Endodermal cell (in vitro differentiated cells): ENCODE data around the gene IL31RA. TPM values are rescaled to one million over a fixed set of nuclear protein-coding genes. Genes with fewer than 3 reads are reported as not detected.

Experiments
- DNase-seq: peaks from one replicate; pipeline ENCODE4 v3.0.0-alpha.2; 2017
- H3K27ac ChIP-seq: 2 replicates; pipeline ENCODE4 v1.5.1; 2013; ENCODE audit warnings: mild to moderate bottlenecking, low read depth, low read length, moderate library complexity
- H3K27me3 ChIP-seq: 2 replicates; pipeline ENCODE4 v1.6.1; 2013; ENCODE audit warnings: mild to moderate bottlenecking, low read length, moderate library complexity; ENCODE audit not compliant: insufficient read depth, control insufficient read depth, poor library complexity, severe bottlenecking
- H3K36me3 ChIP-seq: 2 replicates; pipeline ENCODE4 v1.7.0; 2013; ENCODE audit warnings: mild to moderate bottlenecking, low read length, moderate library complexity; ENCODE audit not compliant: control insufficient read depth, insufficient read depth
- H3K4me1 ChIP-seq: one replicate; pipeline ENCODE4 v1.7.0; 2013; ENCODE audit warnings: low read length; ENCODE audit not compliant: control insufficient read depth, insufficient read depth
- H3K4me3 ChIP-seq: 2 replicates; pipeline ENCODE4 v1.5.1; 2013; ENCODE audit warnings: mild to moderate bottlenecking, low read length, moderate library complexity
- H3K9ac ChIP-seq: 2 replicates; pipeline ENCODE4 v1.6.1; 2013; ENCODE audit warnings: mild to moderate bottlenecking, low read length, moderate library complexity; ENCODE audit not compliant: poor library complexity, severe bottlenecking; ENCODE audit errors: extremely low read depth
- H3K9me3 ChIP-seq: 2 replicates; pipeline ENCODE4 v1.6.1; 2013; ENCODE audit warnings: mild to moderate bottlenecking, low read length, moderate library complexity; ENCODE audit not compliant: control insufficient read depth
- H3K27ac Mint-ChIP-seq: 2 replicates; pipeline ENCODE4 v1.8.0; 2020; ENCODE audit warnings: mixed read lengths
- H3K27me3 Mint-ChIP-seq: 2 replicates; pipeline ENCODE4 v1.8.0; 2021; ENCODE audit warnings: mild to moderate bottlenecking, mixed read lengths; ENCODE audit not compliant: insufficient read depth
- H3K36me3 Mint-ChIP-seq: 2 replicates; pipeline ENCODE4 v1.8.0; 2020; ENCODE audit warnings: low read depth, mixed read lengths
- H3K4me1 Mint-ChIP-seq: 2 replicates; pipeline ENCODE4 v1.8.0; 2020; ENCODE audit warnings: mixed read lengths
- H3K4me3 Mint-ChIP-seq: 2 replicates; pipeline ENCODE4 v1.8.0; 2020; ENCODE audit warnings: mild to moderate bottlenecking, moderate library complexity, mixed read lengths
- H3K9me3 Mint-ChIP-seq: 2 replicates; pipeline ENCODE4 v1.8.0; 2020; ENCODE audit warnings: mild to moderate bottlenecking, mixed read lengths
- WGBS, 2 experiments: methylation state at CpG; one replicate each; pipeline versions ENCODE4 v1.1.5 to v1.1.7; 2013; ENCODE audit warnings: missing lambda C conversion rate in 2 of 2, mixed read lengths in 1 of 2; ENCODE audit not compliant: insufficient coverage in 1 of 2, insufficient read length in 1 of 2; 5-methylcytosine and 5-hydroxymethylcytosine counted together
- total RNA-seq, 2 donors: library from RNA; stranded (reverse); fragmentation: NEBNext Ultra II Directional in 1 of 2; extraction: Animal tissue kit (Norgen Biotek cat#: 25700) in 1 of 2; gene quantifications; 2 replicates in 1 of 2; 3 replicates in 1 of 2; pipeline ENCODE4 v1.2.1, GENCODE V29; 2021
- TF ChIP-seq, protein P1 (sequence below): fragments of 200-600 bp; sonication (generic); conservative IDR thresholded peaks from 2 replicates; pipeline ENCODE4 v1.5.0; 2021; ENCODE audit warnings: antibody characterized with exemption, mild to moderate bottlenecking

IL31RA gene
- total RNA-seq, 2 donors from 2014 or later = not detected

DNA sequence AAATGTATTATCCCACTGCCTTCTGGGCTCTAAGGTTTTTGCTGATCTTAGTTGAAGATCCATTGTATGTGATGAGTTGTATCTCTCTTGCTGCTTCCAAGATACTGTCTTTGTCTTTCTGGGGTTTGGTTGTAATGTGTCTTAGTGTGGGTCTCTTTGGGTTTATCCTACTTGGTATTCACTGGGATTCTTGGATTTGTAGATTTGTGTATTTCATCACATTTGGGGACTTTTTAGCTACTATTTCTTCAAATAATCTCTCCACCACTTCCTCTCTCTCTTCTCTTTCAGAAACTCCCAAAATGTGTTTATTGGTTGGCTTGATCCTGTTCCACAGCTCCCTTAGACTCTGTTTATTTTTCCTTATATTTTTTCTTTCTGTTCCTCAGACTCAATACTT is 26.5 kb downstream of the IL31RA start:
- TF ChIP-seq, protein P1, sequence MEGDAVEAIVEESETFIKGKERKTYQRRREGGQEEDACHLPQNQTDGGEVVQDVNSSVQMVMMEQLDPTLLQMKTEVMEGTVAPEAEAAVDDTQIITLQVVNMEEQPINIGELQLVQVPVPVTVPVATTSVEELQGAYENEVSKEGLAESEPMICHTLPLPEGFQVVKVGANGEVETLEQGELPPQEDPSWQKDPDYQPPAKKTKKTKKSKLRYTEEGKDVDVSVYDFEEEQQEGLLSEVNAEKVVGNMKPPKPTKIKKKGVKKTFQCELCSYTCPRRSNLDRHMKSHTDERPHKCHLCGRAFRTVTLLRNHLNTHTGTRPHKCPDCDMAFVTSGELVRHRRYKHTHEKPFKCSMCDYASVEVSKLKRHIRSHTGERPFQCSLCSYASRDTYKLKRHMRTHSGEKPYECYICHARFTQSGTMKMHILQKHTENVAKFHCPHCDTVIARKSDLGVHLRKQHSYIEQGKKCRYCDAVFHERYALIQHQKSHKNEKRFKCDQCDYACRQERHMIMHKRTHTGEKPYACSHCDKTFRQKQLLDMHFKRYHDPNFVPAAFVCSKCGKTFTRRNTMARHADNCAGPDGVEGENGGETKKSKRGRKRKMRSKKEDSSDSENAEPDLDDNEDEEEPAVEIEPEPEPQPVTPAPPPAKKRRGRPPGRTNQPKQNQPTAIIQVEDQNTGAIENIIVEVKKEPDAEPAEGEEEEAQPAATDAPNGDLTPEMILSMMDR = no peak
- H3K4me3 Mint-ChIP-seq = no peak overlapping the region
- Histone ChIP-seq H3K4me3 (no peak overlapping the region), H3K4me1 (no peaks in the 10 kb centered on the region), H3K9ac (no peak overlapping the region), H3K27ac (no peak overlapping the region), H3K27me3 (no peaks in the 10 kb centered on the region), H3K9me3 (no peaks in the 10 kb centered on the region), H3K36me3 (no peaks in the 10 kb centered on the region)
- DNase-seq = no peak
- no peaks in the 10 kb centered on the region for H3K9me3 Mint-ChIP-seq
- H3K27me3 Mint-ChIP-seq = no peaks in the 10 kb centered on the region
- H3K4me1 Mint-ChIP-seq = no peaks in the 10 kb centered on the region
- no peak overlapping the region for H3K27ac Mint-ChIP-seq
- H3K36me3 Mint-ChIP-seq = no peaks in the 10 kb centered on the region

DNA sequence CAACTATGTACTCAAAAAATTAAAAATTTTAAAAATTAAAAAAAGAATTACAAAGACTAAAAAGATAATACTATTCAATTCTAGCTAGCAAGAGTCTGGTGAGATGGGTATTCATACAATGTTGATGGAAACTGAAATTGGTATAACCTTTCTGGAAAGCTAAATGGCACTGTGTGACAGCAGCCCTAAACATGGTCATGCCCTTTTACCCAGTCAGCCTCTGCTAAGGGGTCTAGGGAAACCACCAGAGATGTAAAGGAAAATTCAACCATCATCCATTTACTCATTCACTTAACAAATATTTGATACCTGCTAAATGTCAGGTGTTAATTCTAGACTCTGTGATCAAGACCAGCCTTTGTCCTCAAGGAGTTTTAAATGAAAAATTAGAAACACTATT is 29.3 kb downstream of the IL31RA start:
- no peaks in the 10 kb centered on the region for H3K4me1 ChIP-seq
- Mint-ChIP-seq H3K27me3 (no peaks in the 10 kb centered on the region), H3K9me3 (no peaks in the 10 kb centered on the region), H3K36me3 (no peaks in the 10 kb centered on the region), H3K4me1 (no peaks in the 10 kb centered on the region), H3K27ac (no peak overlapping the region), H3K4me3 (no peak overlapping the region)
- H3K9ac ChIP-seq = no peak overlapping the region
- no peaks in the 10 kb centered on the region for H3K27me3 ChIP-seq
- no peaks in the 10 kb centered on the region for H3K9me3 ChIP-seq
- no peak for DNase-seq
- H3K27ac ChIP-seq = no peak overlapping the region
- TF ChIP-seq, protein P1 = no peak
- no peaks in the 10 kb centered on the region for H3K36me3 ChIP-seq
- H3K4me3 ChIP-seq = no peak overlapping the region

DNA sequence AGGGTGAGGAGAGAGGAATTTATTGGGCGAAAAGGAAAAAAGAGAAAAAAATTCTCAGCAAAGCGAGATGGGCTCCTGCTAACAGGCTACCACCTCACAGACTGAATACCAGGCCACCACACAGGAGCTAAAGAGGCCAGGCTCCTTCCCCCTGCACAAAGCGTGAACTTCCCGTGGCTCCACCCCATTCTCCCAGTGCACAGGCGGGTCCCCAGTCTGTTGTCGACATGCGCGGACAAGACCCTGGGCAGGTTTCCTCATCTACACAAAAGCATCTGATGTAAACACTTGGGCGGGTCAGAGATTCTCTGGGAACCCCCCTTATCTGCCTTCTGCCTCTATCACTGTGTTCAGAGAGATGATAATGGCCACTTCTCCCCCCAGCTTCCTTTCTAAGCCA is 34.2 kb downstream of the IL31RA start:
- Histone ChIP-seq H3K9ac (no peak overlapping the region), H3K27me3 (no peaks in the 10 kb centered on the region), H3K27ac (no peak overlapping the region), H3K4me1 (no peaks in the 10 kb centered on the region), H3K9me3 (no peaks in the 10 kb centered on the region), H3K4me3 (no peak overlapping the region), H3K36me3 (no peaks in the 10 kb centered on the region)
- H3K4me3 Mint-ChIP-seq = no peak overlapping the region
- H3K27me3 Mint-ChIP-seq = no peaks in the 10 kb centered on the region
- no peak for DNase-seq
- no peak overlapping the region for H3K27ac Mint-ChIP-seq
- H3K4me1 Mint-ChIP-seq = no peaks in the 10 kb centered on the region
- H3K9me3 Mint-ChIP-seq = no peaks in the 10 kb centered on the region
- no peaks in the 10 kb centered on the region for H3K36me3 Mint-ChIP-seq
- TF ChIP-seq, protein P1 = no peak
- 91 to 99% methylated on average over 7 to 9 of the region's 9 CpGs for WGBS, 2 experiments
